HepG2 (cell line): ENCODE data around the gene DAAM2. TPM values are rescaled to one million over a fixed set of nuclear protein-coding genes. Genes with fewer than 3 reads are reported as not detected.

Experiments used
- ATF7-NPFF ChIP-seq: sonication (generic); formaldehyde crosslinking; IDR thresholded peaks from 2 replicates; pipeline ENCODE4 v1.8.1; 2023; ENCODE audit warnings: mild to moderate bottlenecking, low read depth, missing genetic modification reagents, moderate library complexity
- EED ChIP-seq: sonication (generic); formaldehyde crosslinking; IDR thresholded peaks from 2 replicates; pipeline ENCODE4 v1.5.0; 2020; ENCODE audit warnings: mild to moderate bottlenecking, missing genetic modification reagents
- GATA4 ChIP-seq: sonication (generic); IDR thresholded peaks from 2 replicates; pipeline ENCODE4 v1.6.1; 2016; ENCODE audit warnings: antibody characterized with exemption, low read depth, borderline replicate concordance
- MYC ChIP-seq: sonication (generic); formaldehyde crosslinking; IDR thresholded peaks from 2 replicates; pipeline ENCODE4 v1.9.0; 2021; ENCODE audit warnings: missing genetic modification reagents, borderline replicate concordance
- NBN ChIP-seq: fragments of 450-650 bp; conservative IDR thresholded peaks from 2 replicates; pipeline ENCODE4 v1.6.1; 2017
- PCBP1 ChIP-seq: fragments of 200-400 bp; formaldehyde crosslinking; IDR thresholded peaks from 2 replicates; pipeline ENCODE4 v1.6.1; 2017; ENCODE audit warnings: mild to moderate bottlenecking, low read depth, low read length, borderline replicate concordance
- SP5 ChIP-seq: IDR thresholded peaks from 2 replicates; pipeline ENCODE4 v1.6.1; 2016; ENCODE audit warnings: low read depth, borderline replicate concordance
- ZFY ChIP-seq: sonication (generic); formaldehyde crosslinking; IDR thresholded peaks from 2 replicates; pipeline ENCODE4 v1.4.0; 2020; ENCODE audit warnings: missing genetic modification reagents
- ZMYM2 ChIP-seq: sonication (generic); formaldehyde crosslinking; IDR thresholded peaks from 2 replicates; pipeline ENCODE4 v1.8.0; 2022; ENCODE audit warnings: mild to moderate bottlenecking, missing genetic modification reagents
- ZNF136 ChIP-seq: sonication (generic); formaldehyde crosslinking; IDR thresholded peaks from 2 replicates; pipeline ENCODE4 v1.8.1; 2022; ENCODE audit warnings: low read depth, mild to moderate bottlenecking, moderate library complexity, missing genetic modification reagents
- ZNF205 ChIP-seq: IDR thresholded peaks from 2 replicates; pipeline ENCODE4 v1.6.1; 2018; ENCODE audit warnings: missing biosample characterization, missing genetic modification reagents
- ZNF781 ChIP-seq: sonication (generic); formaldehyde crosslinking; IDR thresholded peaks from 2 replicates; pipeline ENCODE4 v1.5.1; 2020; ENCODE audit warnings: borderline replicate concordance, mild to moderate bottlenecking, missing genetic modification reagents; ENCODE audit errors: not compliant biosample characterization
- ZSCAN12 ChIP-seq: sonication (generic); formaldehyde crosslinking; IDR thresholded peaks from 2 replicates; pipeline ENCODE4 v1.9.0; 2021; ENCODE audit warnings: mild to moderate bottlenecking, missing genetic modification reagents
- polyA plus RNA-seq, 8 experiments: library from polyadenylated mRNA; depleted of rRNA in 3 of 8; stranded (reverse) in 7 of 8; unstranded in 1 of 8; fragments of >200 nt; fragmentation: Illumina TruSeq in 4 of 8; extraction: Trizol in 4 of 8; gene quantifications; 2 replicates each; pipeline versions ENCODE4 v1.2.1 to v1.2.3, GENCODE V29; 2011 to 2016; ENCODE audit warnings: low read depth in 4 of 8, missing spikeins in 1 of 8, mixed read lengths in 1 of 8; ENCODE audit not compliant: insufficient read depth in 1 of 8
- total RNA-seq, 5 experiments: library from RNA; depleted of rRNA; stranded (reverse); fragments of >200 nt; fragmentation: Illumina TruSeq; extraction: Trizol; gene quantifications; 2 replicates each; pipeline ENCODE4 v1.2.3, GENCODE V29; 2016; ENCODE audit warnings: low read depth in 1 of 5
- TF ChIP-seq, protein P1 (sequence below): sonication (generic); formaldehyde crosslinking; IDR thresholded peaks from 2 replicates; pipeline ENCODE4 v1.8.1; 2023; ENCODE audit warnings: mild to moderate bottlenecking, missing genetic modification reagents
- TF ChIP-seq, protein P2 (sequence below): sonication (generic); formaldehyde crosslinking; IDR thresholded peaks from 2 replicates; pipeline ENCODE4 v1.5.0; 2020; ENCODE audit warnings: missing genetic modification reagents
- TF ChIP-seq, protein P3 (sequence below): sonication (generic); formaldehyde crosslinking; IDR thresholded peaks from 2 replicates; pipeline ENCODE4 v1.4.0; 2020; ENCODE audit warnings: missing genetic modification reagents, borderline replicate concordance
- TF ChIP-seq, protein P4 (sequence below): sonication (generic); formaldehyde crosslinking; IDR thresholded peaks from 2 replicates; pipeline ENCODE4 v1.4.0; 2020; ENCODE audit warnings: missing genetic modification reagents
- TF ChIP-seq, protein P5 (sequence below): sonication (generic); formaldehyde crosslinking; IDR thresholded peaks from 2 replicates; pipeline ENCODE4 v1.4.0; 2020; ENCODE audit warnings: mild to moderate bottlenecking, missing genetic modification reagents
- TF ChIP-seq, protein P6 (sequence below): IDR thresholded peaks from 2 replicates; pipeline ENCODE4 v1.6.1; 2012; ENCODE audit warnings: inconsistent platforms

Gene DAAM2
- total and polyA plus RNA-seq, 2 of the 13 experiments (the other 11 are each of a cell fraction or from before 2014, with no cell fraction given), result 0.01 TPM; not detected in 1

DNA sequence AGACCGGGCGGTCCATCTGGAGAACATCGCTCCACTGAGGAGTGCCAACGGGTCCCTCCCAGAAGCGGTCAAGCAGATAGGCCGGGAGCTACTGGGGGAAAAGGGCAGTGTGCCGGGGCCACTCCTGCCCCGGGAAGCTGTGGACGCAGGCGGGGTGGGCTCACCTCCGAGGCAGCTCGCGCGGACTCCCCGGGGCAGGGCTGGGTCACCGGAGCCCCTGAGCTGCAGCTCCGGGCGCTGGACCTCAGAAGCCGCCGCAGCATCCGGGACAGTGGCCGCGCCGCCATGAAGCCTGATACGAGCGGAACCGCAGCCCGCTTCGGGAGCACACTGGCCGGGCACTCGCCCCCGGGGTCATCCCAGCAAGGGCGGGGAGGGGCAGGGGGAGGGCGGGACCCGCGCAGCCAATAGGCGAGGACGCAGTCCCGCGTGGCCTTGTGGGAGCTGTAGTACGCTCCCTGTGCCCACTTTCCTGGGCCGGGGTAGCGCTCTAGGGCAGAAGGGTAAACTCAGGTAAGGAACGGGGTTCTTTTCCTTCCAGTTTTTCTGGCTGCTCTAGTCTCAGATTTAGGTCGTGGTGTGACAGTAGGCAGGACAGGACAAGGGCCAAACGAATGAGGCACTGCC is 142.1 kb downstream of the DAAM2 start, which contains the start of gene MOCS1 (continued):
- TF ChIP-seq, protein P1, sequence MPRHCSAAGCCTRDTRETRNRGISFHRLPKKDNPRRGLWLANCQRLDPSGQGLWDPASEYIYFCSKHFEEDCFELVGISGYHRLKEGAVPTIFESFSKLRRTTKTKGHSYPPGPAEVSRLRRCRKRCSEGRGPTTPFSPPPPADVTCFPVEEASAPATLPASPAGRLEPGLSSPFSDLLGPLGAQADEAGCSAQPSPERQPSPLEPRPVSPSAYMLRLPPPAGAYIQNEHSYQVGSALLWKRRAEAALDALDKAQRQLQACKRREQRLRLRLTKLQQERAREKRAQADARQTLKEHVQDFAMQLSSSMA (CRISPR knock-in tag), result no peak
- TF ChIP-seq ZSCAN12 (CRISPR knock-in tag) (no peak), ZFY (CRISPR knock-in tag) (peak; percentile 85), ZMYM2 (CRISPR knock-in tag) (no peak), ATF7-NPFF (CRISPR knock-in tag) (peak; percentile 64; the same call in 1 of the 2 replicates), ZNF781 (CRISPR knock-in tag) (no peak), ZNF205 (0 out of 2 replicates have a peak, but pooled peaks have one; percentile 63), NBN (no peak), MYC (CRISPR knock-in tag) (peak; percentile 67; the same call in 1 of the 2 replicates), ZNF136 (CRISPR knock-in tag) (no peak), GATA4 (peak; percentile 80), SP5 (no peak), EED (CRISPR knock-in tag) (no peak), PCBP1 (no peak)
- TF ChIP-seq, protein P2, sequence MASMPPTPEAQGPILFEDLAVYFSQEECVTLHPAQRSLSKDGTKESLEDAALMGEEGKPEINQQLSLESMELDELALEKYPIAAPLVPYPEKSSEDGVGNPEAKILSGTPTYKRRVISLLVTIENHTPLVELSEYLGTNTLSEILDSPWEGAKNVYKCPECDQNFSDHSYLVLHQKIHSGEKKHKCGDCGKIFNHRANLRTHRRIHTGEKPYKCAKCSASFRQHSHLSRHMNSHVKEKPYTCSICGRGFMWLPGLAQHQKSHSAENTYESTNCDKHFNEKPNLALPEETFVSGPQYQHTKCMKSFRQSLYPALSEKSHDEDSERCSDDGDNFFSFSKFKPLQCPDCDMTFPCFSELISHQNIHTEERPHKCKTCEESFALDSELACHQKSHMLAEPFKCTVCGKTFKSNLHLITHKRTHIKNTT (CRISPR knock-in tag), result no peak
- TF ChIP-seq, protein P3, sequence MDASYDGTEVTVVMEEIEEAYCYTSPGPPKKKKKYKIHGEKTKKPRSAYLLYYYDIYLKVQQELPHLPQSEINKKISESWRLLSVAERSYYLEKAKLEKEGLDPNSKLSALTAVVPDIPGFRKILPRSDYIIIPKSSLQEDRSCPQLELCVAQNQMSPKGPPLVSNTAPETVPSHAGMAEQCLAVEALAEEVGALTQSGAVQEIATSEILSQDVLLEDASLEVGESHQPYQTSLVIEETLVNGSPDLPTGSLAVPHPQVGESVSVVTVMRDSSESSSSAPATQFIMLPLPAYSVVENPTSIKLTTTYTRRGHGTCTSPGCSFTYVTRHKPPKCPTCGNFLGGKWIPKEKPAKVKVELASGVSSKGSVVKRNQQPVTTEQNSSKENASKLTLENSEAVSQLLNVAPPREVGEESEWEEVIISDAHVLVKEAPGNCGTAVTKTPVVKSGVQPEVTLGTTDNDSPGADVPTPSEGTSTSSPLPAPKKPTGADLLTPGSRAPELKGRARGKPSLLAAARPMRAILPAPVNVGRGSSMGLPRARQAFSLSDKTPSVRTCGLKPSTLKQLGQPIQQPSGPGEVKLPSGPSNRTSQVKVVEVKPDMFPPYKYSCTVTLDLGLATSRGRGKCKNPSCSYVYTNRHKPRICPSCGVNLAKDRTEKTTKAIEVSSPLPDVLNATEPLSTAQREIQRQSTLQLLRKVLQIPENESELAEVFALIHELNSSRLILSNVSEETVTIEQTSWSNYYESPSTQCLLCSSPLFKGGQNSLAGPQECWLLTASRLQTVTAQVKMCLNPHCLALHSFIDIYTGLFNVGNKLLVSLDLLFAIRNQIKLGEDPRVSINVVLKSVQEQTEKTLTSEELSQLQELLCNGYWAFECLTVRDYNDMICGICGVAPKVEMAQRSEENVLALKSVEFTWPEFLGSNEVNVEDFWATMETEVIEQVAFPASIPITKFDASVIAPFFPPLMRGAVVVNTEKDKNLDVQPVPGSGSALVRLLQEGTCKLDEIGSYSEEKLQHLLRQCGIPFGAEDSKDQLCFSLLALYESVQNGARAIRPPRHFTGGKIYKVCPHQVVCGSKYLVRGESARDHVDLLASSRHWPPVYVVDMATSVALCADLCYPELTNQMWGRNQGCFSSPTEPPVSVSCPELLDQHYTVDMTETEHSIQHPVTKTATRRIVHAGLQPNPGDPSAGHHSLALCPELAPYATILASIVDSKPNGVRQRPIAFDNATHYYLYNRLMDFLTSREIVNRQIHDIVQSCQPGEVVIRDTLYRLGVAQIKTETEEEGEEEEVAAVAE (CRISPR knock-in tag), result peak; percentile 77; the same call in 1 of the 2 replicates
- TF ChIP-seq, protein P4, sequence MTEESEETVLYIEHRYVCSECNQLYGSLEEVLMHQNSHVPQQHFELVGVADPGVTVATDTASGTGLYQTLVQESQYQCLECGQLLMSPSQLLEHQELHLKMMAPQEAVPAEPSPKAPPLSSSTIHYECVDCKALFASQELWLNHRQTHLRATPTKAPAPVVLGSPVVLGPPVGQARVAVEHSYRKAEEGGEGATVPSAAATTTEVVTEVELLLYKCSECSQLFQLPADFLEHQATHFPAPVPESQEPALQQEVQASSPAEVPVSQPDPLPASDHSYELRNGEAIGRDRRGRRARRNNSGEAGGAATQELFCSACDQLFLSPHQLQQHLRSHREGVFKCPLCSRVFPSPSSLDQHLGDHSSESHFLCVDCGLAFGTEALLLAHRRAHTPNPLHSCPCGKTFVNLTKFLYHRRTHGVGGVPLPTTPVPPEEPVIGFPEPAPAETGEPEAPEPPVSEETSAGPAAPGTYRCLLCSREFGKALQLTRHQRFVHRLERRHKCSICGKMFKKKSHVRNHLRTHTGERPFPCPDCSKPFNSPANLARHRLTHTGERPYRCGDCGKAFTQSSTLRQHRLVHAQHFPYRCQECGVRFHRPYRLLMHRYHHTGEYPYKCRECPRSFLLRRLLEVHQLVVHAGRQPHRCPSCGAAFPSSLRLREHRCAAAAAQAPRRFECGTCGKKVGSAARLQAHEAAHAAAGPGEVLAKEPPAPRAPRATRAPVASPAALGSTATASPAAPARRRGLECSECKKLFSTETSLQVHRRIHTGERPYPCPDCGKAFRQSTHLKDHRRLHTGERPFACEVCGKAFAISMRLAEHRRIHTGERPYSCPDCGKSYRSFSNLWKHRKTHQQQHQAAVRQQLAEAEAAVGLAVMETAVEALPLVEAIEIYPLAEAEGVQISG (CRISPR knock-in tag), result peak; percentile 44; the same call in 1 of the 2 replicates
- TF ChIP-seq, protein P5, sequence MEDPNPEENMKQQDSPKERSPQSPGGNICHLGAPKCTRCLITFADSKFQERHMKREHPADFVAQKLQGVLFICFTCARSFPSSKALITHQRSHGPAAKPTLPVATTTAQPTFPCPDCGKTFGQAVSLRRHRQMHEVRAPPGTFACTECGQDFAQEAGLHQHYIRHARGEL, result no peak
- TF ChIP-seq, protein P6, sequence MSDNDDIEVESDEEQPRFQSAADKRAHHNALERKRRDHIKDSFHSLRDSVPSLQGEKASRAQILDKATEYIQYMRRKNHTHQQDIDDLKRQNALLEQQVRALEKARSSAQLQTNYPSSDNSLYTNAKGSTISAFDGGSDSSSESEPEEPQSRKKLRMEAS, result peak; percentile 1; the same call in 1 of the 2 replicates
